M059J (cell line): Measurements from ENCODE around the gene POU2AF2. TPM values are rescaled to one million over a fixed set of nuclear protein-coding genes. Genes with fewer than 3 reads are reported as not detected.
"Not testable (repeated sequence)": the region's sequence is repeated elsewhere in the genome, so short reads cannot be mapped to it uniquely, and the experiment has no call there.

Experiments
- DNase-seq: peaks from one replicate; pipeline ENCODE4 v3.0.0-alpha.2; 2012; ENCODE audit warnings: low read depth
- total RNA-seq: library from RNA; depleted of rRNA; stranded (reverse); fragments of >200 nt; shearing (Covaris generic); gene quantifications from 2 replicates; pipeline ENCODE4 v1.2.3, GENCODE V29; 2014; rRNA removed

POU2AF2 gene
- not detected in 2 replicates for total RNA-seq

GRCh38 chr11:111245425-111245824 is at the start of gene POU2AF2:
Gene POU2AF2 (plus strand): TSS chr11:111245725. CDS start chr11:111245854, 129 bp downstream.
- DNase-seq = no peak

- DNase-seq = no peak
Measured at GRCh38 chr11:111200010-111200534, 45.5 kb upstream of the POU2AF2 start.

GRCh38 chr11:111204211-111204610 is 41.3 kb upstream of the POU2AF2 start:
- DNase-seq = no peak

- DNase-seq = peak; percentile 23
Measured at GRCh38 chr11:111205632-111206385, 39.7 kb upstream of the POU2AF2 start.

GRCh38 chr11:111206472-111206871 is 39.1 kb upstream of the POU2AF2 start:
- DNase-seq = peak; percentile 38

- DNase-seq = no peak
Measured at GRCh38 chr11:111207213-111207612, 38.3 kb upstream of the POU2AF2 start.

- no peak for DNase-seq
Measured at GRCh38 chr11:111209543-111210355, 35.8 kb upstream of the POU2AF2 start.

GRCh38 chr11:111213256-111213655 is 32.3 kb upstream of the POU2AF2 start:
- peak; percentile 79 for DNase-seq

- no peak for DNase-seq
Measured at GRCh38 chr11:111220721-111221120, 24.8 kb upstream of the POU2AF2 start.

GRCh38 chr11:111221208-111221607 is 24.3 kb upstream of the POU2AF2 start:
- DNase-seq = no peak

GRCh38 chr11:111221936-111222335 is 23.6 kb upstream of the POU2AF2 start:
- not testable (repeated sequence) for DNase-seq

GRCh38 chr11:111222821-111223455 is 22.6 kb upstream of the POU2AF2 start:
- not testable (repeated sequence) for DNase-seq

- no peak for DNase-seq
Measured at GRCh38 chr11:111225881-111226280, 19.6 kb upstream of the POU2AF2 start.

GRCh38 chr11:111229604-111230003 is 15.9 kb upstream of the POU2AF2 start:
- peak; percentile 18 for DNase-seq

- DNase-seq = no peak
Measured at GRCh38 chr11:111230122-111230465, 15.4 kb upstream of the POU2AF2 start.

- no peak for DNase-seq
Measured at GRCh38 chr11:111231836-111232235, 13.7 kb upstream of the POU2AF2 start.

- DNase-seq = peak; percentile 3
Measured at GRCh38 chr11:111236383-111236782, 9.1 kb upstream of the POU2AF2 start.

GRCh38 chr11:111237926-111238325 is 7.6 kb upstream of the POU2AF2 start:
- DNase-seq = no peak

- DNase-seq = no peak
Measured at GRCh38 chr11:111246956-111247355, 1.4 kb downstream of the POU2AF2 start.

- no peak for DNase-seq
Measured at GRCh38 chr11:111250936-111251335, 5.4 kb downstream of the POU2AF2 start.

- DNase-seq = no peak
Measured at GRCh38 chr11:111253131-111253530, 7.6 kb downstream of the POU2AF2 start.

- no peak for DNase-seq
Measured at GRCh38 chr11:111253630-111254029, 8.1 kb downstream of the POU2AF2 start.
